AG10803 (cell line): ENCODE measurements around the gene DHRS4.
"Not testable (repeated sequence)": the region's sequence is repeated elsewhere in the genome, so short reads cannot be mapped to it uniquely, and the experiment has no call there.

Experiments
- DNase-seq: peaks from one replicate; pipeline ENCODE4 v3.0.0; 2010; ENCODE audit warnings: low read depth
- H3K4me3 ChIP-seq: 2 replicates; pipeline ENCODE4 v1.5.1; 2011; ENCODE audit warnings: mild to moderate bottlenecking, low read length, control low read depth
- CTCF ChIP-seq: conservative IDR thresholded peaks from 2 replicates; pipeline ENCODE4 v1.5.1; 2011; ENCODE audit warnings: mild to moderate bottlenecking, low read length, control low read depth, inconsistent platforms

Gene DHRS4

GRCh38 chr14:23957913-23958569, 4.5 kb downstream of the DHRS4 start:
- H3K4me3 ChIP-seq, DNase-seq: not testable (repeated sequence)

GRCh38 chr14:23960899-23961298, 7.3 kb downstream of the DHRS4 start:
- not testable (repeated sequence) for DNase-seq

GRCh38 chr14:23961704-23962103, 8.1 kb downstream of the DHRS4 start:
- H3K4me3 ChIP-seq, DNase-seq: not testable (repeated sequence)

More at GRCh38 chr14:23960899-23961298, 7.3 kb downstream of the DHRS4 start:
- not testable (repeated sequence) for H3K4me3 ChIP-seq

- not testable (repeated sequence) for H3K4me3 ChIP-seq, DNase-seq
These were observed 15.5 kb downstream of the DHRS4 start for GRCh38 chr14:23969130-23969480.

- H3K4me3 ChIP-seq = peak overlapping the region; percentile 37
- DNase-seq = not testable (repeated sequence)
These were observed 16.1 kb downstream of the DHRS4 start for GRCh38 chr14:23969481-23970282.

- DNase-seq, H3K4me3 ChIP-seq: not testable (repeated sequence)
These were observed 16.7 kb downstream of the DHRS4 start for GRCh38 chr14:23970283-23970659.

DNA sequence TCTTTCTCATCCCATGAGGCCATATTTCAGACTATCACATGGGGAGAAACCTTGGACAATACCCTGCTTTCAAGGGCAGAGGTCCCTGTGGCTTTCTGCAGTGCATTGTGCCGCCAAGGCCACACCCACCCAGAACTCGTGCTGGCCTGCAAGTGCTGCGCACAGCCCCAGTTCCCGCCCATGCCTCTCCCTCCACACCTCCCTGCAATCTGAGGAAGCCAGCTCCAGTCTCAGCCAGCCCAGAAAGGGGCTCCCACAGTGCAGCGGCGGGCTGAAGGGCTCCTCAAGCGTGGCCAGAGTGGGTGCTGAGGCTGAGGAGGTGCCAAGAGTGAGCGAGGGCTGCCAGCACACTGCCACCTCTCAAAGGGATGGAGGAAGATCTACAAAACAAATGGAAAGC, 19.6 kb downstream of the DHRS4 start:
- DNase-seq, H3K4me3 ChIP-seq: not testable (repeated sequence)

DNA sequence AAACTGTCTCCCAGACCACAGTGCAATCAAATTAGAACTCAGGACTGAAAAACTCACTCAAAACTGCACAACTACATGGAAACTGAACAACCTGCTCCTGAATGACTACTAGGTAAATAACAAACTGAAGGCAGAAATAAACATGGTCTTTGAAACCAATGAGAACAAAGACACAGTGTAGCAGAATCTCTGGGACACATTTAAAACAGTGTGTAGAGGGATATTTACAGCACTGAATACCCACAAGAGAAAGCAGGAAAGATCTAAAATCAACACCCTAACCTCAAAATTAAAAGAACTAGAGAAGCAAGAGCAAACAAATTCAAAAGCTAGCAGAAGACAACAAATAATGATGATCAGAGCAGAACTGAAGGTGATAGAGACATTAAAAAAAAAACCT, 20.5 kb downstream of the DHRS4 start:
- not testable (repeated sequence) for DNase-seq, H3K4me3 ChIP-seq

DNA sequence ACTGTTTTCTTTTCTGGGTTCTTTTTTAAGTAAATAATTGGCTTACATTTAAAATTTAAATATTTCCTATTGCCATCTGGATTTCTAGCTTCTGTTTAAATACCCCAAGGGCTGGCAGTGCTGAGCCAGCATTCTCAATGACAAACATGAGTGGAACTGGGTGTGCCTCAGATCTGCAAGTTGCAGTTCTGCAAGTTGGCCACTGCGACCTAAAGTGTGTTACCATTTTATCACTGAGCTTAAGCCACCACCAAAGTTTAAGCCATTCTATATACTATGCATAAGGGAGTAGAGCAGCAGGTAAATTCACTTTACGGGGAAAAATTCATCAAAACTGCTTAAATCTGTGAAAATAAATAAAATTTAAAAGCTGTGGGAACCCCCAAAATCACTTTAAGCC, 23.6 kb downstream of the DHRS4 start:
- TF ChIP-seq CTCF = peak; percentile 17; the same call in 1 of the 2 replicates
- not testable (repeated sequence) for H3K4me3 ChIP-seq, DNase-seq

- not testable (repeated sequence) for DNase-seq, H3K4me3 ChIP-seq
These were observed 28.6 kb downstream of the DHRS4 start for GRCh38 chr14:23981951-23982813.

GRCh38 chr14:23984891-23985602, 31.5 kb downstream of the DHRS4 start:
- no peak overlapping the region for H3K4me3 ChIP-seq
- TF ChIP-seq CTCF = no peak
- DNase-seq = peak; percentile 99

GRCh38 chr14:23988223-23988606, 34.6 kb downstream of the DHRS4 start:
- not testable (repeated sequence) for H3K4me3 ChIP-seq, DNase-seq

DNA sequence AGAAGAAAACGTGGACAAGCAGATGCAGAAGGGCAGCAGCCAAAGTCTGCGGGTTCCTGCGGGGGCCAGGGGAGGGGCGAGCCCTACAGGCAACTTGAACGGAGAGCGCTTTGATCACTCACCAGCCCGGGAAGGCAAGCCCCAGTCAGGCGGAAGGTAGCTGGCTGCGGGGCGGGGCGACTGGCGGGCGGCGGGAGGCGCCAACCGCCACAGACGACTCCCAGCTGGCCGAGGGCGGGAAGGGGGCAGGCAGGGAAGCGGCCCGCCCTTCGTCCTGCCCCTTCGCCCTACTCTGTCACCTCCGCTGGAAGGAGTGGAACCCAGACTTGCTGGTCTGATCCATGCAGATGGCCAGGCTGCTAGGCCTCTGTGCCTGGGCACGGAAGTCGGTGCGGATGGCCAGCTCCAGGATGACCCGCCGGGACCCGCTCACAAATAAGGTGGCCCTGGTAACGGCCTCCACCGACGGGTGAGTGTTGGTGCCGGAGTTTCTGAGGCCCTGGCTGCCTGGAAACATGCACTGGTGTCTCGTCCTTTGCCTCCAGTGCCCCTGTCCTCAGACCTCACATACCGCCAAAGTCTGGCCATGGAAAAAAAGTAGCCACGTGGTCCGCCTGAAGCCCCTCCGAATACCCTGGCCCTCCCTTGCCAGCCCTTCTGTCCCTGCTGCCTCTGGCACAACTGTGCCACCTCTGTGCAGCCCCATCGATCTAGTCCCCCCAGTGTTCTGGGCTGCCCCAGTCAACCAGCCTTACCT, 35.2 kb downstream of the DHRS4 start, which contains the start of gene DHRS4L2:
Gene DHRS4L2, plus strand, starts transcription at position 323 of the 757 bp plus-strand sequence. Its CDS starts 19 bp downstream, at position 342.
- H3K4me3 ChIP-seq = peak within 1 kb of the TSS; percentile 20
- DNase-seq = peak; percentile 47

GRCh38 chr14:23989734-23990445, 36.3 kb downstream of the DHRS4 start:
- H3K4me3 ChIP-seq, DNase-seq: not testable (repeated sequence)

DNA sequence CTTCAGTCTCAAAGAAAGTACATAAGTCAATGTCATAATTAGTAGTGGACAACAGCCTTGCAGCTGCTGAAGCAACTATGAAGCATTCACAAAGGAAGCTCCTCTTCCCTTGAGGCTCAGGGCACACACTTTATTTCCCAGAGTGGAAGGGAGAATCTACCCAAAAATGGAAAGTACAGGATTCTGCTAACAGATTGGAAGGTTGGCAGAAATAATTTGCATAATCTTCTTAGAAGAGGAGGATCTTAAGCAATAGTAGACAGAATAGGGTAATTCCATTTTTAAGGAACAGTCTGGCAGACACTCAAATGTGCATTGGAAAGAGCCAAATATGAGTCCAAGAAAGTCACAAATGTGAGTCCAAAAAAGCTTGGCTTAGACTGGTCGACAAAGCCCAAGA, 37.4 kb downstream of the DHRS4 start:
- DNase-seq, H3K4me3 ChIP-seq: not testable (repeated sequence)
